RPMI7951 (cell line): ENCODE measurements around the gene CIRBP. TPM values are rescaled to one million over a fixed set of nuclear protein-coding genes. Genes with fewer than 3 reads are reported as not detected.

Experiments used
- total RNA-seq: library from RNA; depleted of rRNA; stranded (reverse); fragments of >200 nt; shearing (Covaris generic); gene quantifications from 2 replicates; pipeline ENCODE4 v1.2.3, GENCODE V29; 2014; rRNA removed

The CIRBP gene
- total RNA-seq, 1 experiment from 2014 or later, result 44.2 TPM

Other genes with a start within 250 kb of the CIRBP start
- 46.9 and 58.0 TPM in 2 replicates for gene TMEM259, start 248.2 kb upstream of the CIRBP start, total RNA-seq
- gene RNU6-2, start 247.8 kb upstream of the CIRBP start, total RNA-seq, result not detected in 2 replicates
- gene CNN2, start 242.7 kb upstream of the CIRBP start, total RNA-seq, result 179 and 199 TPM in 2 replicates
- gene ABCA7, start 229.2 kb upstream of the CIRBP start, total RNA-seq, result 1.5 and 3.4 TPM in 2 replicates
- 0.98 and 1.3 TPM in 2 replicates for gene ARHGAP45, start 202.2 kb upstream of the CIRBP start, total RNA-seq
- gene POLR2E, start 174.0 kb upstream of the CIRBP start, total RNA-seq, result 128 and 158 TPM in 2 replicates
- 386 and 470 TPM in 2 replicates for gene GPX4, start 165.3 kb upstream of the CIRBP start, total RNA-seq
- gene SBNO2, start 95.1 kb upstream of the CIRBP start, total RNA-seq, result 12.1 and 16.3 TPM in 2 replicates
- gene STK11, start 63.6 kb upstream of the CIRBP start, total RNA-seq, result 19.8 and 34.9 TPM in 2 replicates
- gene CBARP, start 31.3 kb upstream of the CIRBP start, total RNA-seq, result 0.48 and 0.88 TPM in 2 replicates
- 41.8 and 78.0 TPM in 2 replicates for gene ATP5F1D, start 27.6 kb upstream of the CIRBP start, total RNA-seq
- gene MIDN, start 20.7 kb upstream of the CIRBP start, total RNA-seq, result 3.2 and 4.1 TPM in 2 replicates
- gene FAM174C, start 6.2 kb downstream of the CIRBP start, total RNA-seq, result 57.6 and 92.0 TPM in 2 replicates
- gene EFNA2, start 16.5 kb downstream of the CIRBP start, total RNA-seq, result not detected in 2 replicates
- 99.1 and 139 TPM in 2 replicates for gene NDUFS7, start 114.6 kb downstream of the CIRBP start, total RNA-seq
- 15.3 and 24.9 TPM in 2 replicates for gene GAMT, start 132.2 kb downstream of the CIRBP start, total RNA-seq
- gene DAZAP1, start 138.3 kb downstream of the CIRBP start, total RNA-seq, result 43.9 and 88.3 TPM in 2 replicates
- gene RPS15, start 169.1 kb downstream of the CIRBP start, total RNA-seq, result 1,276 and 1,680 TPM in 2 replicates
- gene APC2, start 180.8 kb downstream of the CIRBP start, total RNA-seq, result not detected in 2 replicates
- gene C19orf25, start 209.9 kb downstream of the CIRBP start, total RNA-seq, result 25.2 and 27.1 TPM in 2 replicates
- gene PCSK4, start 221.0 kb downstream of the CIRBP start, total RNA-seq, result 0.39 and 5.5 TPM in 2 replicates
- gene REEP6, start 221.8 kb downstream of the CIRBP start, total RNA-seq, result 3.3 and 4.2 TPM in 2 replicates
- 1.6 and 3.8 TPM in 2 replicates for gene ADAMTSL5, start 243.7 kb downstream of the CIRBP start, total RNA-seq